GM23338 (cell line): Measurements from ENCODE around the gene PCDHA12.

ENCODE experiments used
- CREB1 ChIP-seq: fragments of 250-450 bp; sonication (Bioruptor Pico); IDR thresholded peaks from 2 replicates; pipeline ENCODE4 v1.5.0; 2020; ENCODE audit warnings: low read depth, mild to moderate bottlenecking, moderate library complexity
- CTCF ChIP-seq, 2 experiments: fragments of 200-600 bp in 1 of 2; sonication (generic) in 1 of 2; conservative IDR thresholded peaks; 2 replicates each; pipeline versions ENCODE4 v1.5.1 to v1.6.1; 2016 to 2017; ENCODE audit warnings: antibody characterized with exemption in 2 of 2, low read depth in 2 of 2, mild to moderate bottlenecking in 2 of 2, moderate library complexity in 1 of 2
- ETS1 ChIP-seq: IDR thresholded peaks from 2 replicates; pipeline ENCODE4 v1.6.1; 2016; ENCODE audit warnings: antibody characterized with exemption
- EZH2 ChIP-seq: fragments of 200-600 bp; sonication (generic); IDR thresholded peaks from one replicate; pipeline ENCODE4 v1.8.0; 2017; ENCODE audit warnings: antibody characterized with exemption, mild to moderate bottlenecking, low read depth; ENCODE audit not compliant: unreplicated experiment
- EZH2phosphoT487 ChIP-seq: fragments of 200-600 bp; sonication (generic); IDR thresholded peaks from one replicate; pipeline ENCODE4 v1.8.1; 2018; ENCODE audit warnings: antibody characterized with exemption; ENCODE audit not compliant: unreplicated experiment
- JUNB ChIP-seq: IDR thresholded peaks from one replicate; pipeline ENCODE4 v1.6.1; 2016; ENCODE audit warnings: antibody characterized with exemption; ENCODE audit not compliant: unreplicated experiment
- NANOG ChIP-seq: IDR thresholded peaks from 2 replicates; pipeline ENCODE4 v1.6.1; 2016; ENCODE audit warnings: antibody characterized with exemption, borderline replicate concordance
- POLR2AphosphoS5 ChIP-seq: IDR thresholded peaks from 2 replicates; pipeline ENCODE4 v1.6.1; 2016; ENCODE audit warnings: antibody characterized with exemption, low read depth
- REST ChIP-seq: IDR thresholded peaks from one replicate; pipeline ENCODE4 v1.6.1; 2018; ENCODE audit warnings: antibody characterized with exemption; ENCODE audit not compliant: unreplicated experiment
- STAT1 ChIP-seq: IDR thresholded peaks from one replicate; pipeline ENCODE4 v1.6.1; 2016; ENCODE audit warnings: antibody characterized with exemption; ENCODE audit not compliant: unreplicated experiment
- ZNF114 ChIP-seq: fragments of 250-450 bp; sonication (Bioruptor Pico); IDR thresholded peaks from 2 replicates; pipeline ENCODE4 v1.5.0; 2020; ENCODE audit warnings: mild to moderate bottlenecking, moderate library complexity
- TF ChIP-seq, protein P1 (sequence below): fragments of 250-450 bp; sonication (Bioruptor Pico); IDR thresholded peaks from 2 replicates; pipeline ENCODE4 v1.5.0; 2020; ENCODE audit warnings: mild to moderate bottlenecking, moderate library complexity

GRCh38 chr5:140881889-140882590, 6.9 kb downstream of the PCDHA12 start, which contains the start of gene PCDHA13:
- TF ChIP-seq CTCF (conservative IDR thresholded peaks at IDR 0.05; ENCODE audit: low read depth in 2 of 2) (peak; percentile 57 to 67), EZH2 (no peak), ETS1 (no peak), REST (no peak), EZH2phosphoT487 (no peak), CREB1 (CRISPR knock-in tag) (no peak), NANOG (no peak), POLR2AphosphoS5 (no peak), JUNB (no peak), STAT1 (no peak), ZNF114 (CRISPR knock-in tag) (no peak)
- TF ChIP-seq, protein P1, sequence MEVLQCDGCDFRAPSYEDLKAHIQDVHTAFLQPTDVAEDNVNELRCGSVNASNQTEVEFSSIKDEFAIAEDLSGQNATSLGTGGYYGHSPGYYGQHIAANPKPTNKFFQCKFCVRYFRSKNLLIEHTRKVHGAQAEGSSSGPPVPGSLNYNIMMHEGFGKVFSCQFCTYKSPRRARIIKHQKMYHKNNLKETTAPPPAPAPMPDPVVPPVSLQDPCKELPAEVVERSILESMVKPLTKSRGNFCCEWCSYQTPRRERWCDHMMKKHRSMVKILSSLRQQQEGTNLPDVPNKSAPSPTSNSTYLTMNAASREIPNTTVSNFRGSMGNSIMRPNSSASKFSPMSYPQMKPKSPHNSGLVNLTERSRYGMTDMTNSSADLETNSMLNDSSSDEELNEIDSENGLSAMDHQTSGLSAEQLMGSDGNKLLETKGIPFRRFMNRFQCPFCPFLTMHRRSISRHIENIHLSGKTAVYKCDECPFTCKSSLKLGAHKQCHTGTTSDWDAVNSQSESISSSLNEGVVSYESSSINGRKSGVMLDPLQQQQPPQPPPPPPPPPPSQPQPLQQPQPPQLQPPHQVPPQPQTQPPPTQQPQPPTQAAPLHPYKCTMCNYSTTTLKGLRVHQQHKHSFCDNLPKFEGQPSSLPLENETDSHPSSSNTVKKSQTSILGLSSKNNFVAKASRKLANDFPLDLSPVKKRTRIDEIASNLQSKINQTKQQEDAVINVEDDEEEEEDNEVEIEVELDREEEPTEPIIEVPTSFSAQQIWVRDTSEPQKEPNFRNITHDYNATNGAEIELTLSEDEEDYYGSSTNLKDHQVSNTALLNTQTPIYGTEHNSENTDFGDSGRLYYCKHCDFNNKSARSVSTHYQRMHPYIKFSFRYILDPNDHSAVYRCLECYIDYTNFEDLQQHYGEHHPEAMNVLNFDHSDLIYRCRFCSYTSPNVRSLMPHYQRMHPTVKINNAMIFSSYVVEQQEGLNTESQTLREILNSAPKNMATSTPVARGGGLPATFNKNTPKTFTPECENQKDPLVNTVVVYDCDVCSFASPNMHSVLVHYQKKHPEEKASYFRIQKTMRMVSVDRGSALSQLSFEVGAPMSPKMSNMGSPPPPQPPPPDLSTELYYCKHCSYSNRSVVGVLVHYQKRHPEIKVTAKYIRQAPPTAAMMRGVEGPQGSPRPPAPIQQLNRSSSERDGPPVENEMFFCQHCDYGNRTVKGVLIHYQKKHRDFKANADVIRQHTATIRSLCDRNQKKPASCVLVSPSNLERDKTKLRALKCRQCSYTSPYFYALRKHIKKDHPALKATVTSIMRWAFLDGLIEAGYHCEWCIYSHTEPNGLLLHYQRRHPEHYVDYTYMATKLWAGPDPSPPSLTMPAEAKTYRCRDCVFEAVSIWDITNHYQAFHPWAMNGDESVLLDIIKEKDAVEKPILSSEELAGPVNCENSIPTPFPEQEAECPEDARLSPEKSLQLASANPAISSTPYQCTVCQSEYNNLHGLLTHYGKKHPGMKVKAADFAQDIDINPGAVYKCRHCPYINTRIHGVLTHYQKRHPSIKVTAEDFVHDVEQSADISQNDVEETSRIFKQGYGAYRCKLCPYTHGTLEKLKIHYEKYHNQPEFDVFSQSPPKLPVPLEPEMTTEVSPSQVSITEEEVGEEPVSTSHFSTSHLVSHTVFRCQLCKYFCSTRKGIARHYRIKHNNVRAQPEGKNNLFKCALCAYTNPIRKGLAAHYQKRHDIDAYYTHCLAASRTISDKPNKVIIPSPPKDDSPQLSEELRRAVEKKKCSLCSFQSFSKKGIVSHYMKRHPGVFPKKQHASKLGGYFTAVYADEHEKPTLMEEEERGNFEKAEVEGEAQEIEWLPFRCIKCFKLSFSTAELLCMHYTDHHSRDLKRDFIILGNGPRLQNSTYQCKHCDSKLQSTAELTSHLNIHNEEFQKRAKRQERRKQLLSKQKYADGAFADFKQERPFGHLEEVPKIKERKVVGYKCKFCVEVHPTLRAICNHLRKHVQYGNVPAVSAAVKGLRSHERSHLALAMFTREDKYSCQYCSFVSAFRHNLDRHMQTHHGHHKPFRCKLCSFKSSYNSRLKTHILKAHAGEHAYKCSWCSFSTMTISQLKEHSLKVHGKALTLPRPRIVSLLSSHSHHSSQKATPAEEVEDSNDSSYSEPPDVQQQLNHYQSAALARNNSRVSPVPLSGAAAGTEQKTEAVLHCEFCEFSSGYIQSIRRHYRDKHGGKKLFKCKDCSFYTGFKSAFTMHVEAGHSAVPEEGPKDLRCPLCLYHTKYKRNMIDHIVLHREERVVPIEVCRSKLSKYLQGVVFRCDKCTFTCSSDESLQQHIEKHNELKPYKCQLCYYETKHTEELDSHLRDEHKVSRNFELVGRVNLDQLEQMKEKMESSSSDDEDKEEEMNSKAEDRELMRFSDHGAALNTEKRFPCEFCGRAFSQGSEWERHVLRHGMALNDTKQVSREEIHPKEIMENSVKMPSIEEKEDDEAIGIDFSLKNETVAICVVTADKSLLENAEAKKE (CRISPR knock-in tag) = no peak
